SK-N-SH (cell line): ENCODE data around the gene ATP6V1B1. TPM values are rescaled to one million over a fixed set of nuclear protein-coding genes. Genes with fewer than 3 reads are reported as not detected.

ENCODE experiments used
- CTCF ChIA-PET: fragments of 300-600, 350-600 bp; formaldehyde crosslinking; extraction: SDS; loops from one replicate; lab custom pipeline; 2021; lab: Yijun Ruan, JAX
- POLR2A ChIA-PET: fragments of 350-600 bp; sonication (Branson Sonifier 250); formaldehyde crosslinking; extraction: SDS; loops from one replicate; lab custom pipeline; 2020; ENCODE audit warnings: antibody characterized with exemption, inconsistent platforms; lab: Yijun Ruan, JAX
- DNase-seq: peaks from one replicate; pipeline ENCODE4 v3.0.0; 2012
- H2AFZ ChIP-seq: fragments of 200-600 bp; sonication (generic); 2 replicates; pipeline ENCODE4 v1.8.1; 2016; ENCODE audit warnings: antibody characterized with exemption, mild to moderate bottlenecking, low read depth
- H3F3A ChIP-seq: fragments of 200-600 bp; sonication (generic); replicated peaks from 2 replicates; pipeline ENCODE3; 2016; ENCODE audit warnings: antibody characterized with exemption, mild to moderate bottlenecking; ENCODE audit not compliant: insufficient read depth
- H3K27ac ChIP-seq, 2 experiments: fragments of 200-500 bp in 1 of 2; fragments of 200-600 bp in 1 of 2; sonication (Bioruptor generic) in 1 of 2; sonication (generic), shearing (Covaris generic) in 1 of 2; 2 replicates each; pipeline versions ENCODE4 v1.5.1 to v1.6.1; 2014 to 2016; ENCODE audit warnings: low read depth in 2 of 2, inconsistent platforms in 1 of 2, low read length in 1 of 2, mild to moderate bottlenecking in 1 of 2, mixed read lengths in 1 of 2
- H3K27me3 ChIP-seq: fragments of 200-600 bp; sonication (generic), shearing (Covaris generic); 2 replicates; pipeline ENCODE4 v1.6.1; 2016; ENCODE audit warnings: mixed run types; ENCODE audit not compliant: insufficient read depth
- H3K36me3 ChIP-seq, 2 experiments: fragments of 200-500 bp in 1 of 2; fragments of 200-600 bp in 1 of 2; sonication (Bioruptor generic) in 1 of 2; sonication (generic) in 1 of 2; replicated peaks in 1 of 2; 2 replicates each; pipeline versions ENCODE3 to v1.5.1; 2014 to 2016; ENCODE audit warnings: low read length in 1 of 2, mild to moderate bottlenecking in 1 of 2; ENCODE audit not compliant: insufficient read depth in 2 of 2, control insufficient read depth in 1 of 2
- H3K4me1 ChIP-seq, 2 experiments: fragments of 200-500 bp in 1 of 2; fragments of 200-600 bp in 1 of 2; sonication (Bioruptor generic) in 1 of 2; sonication (generic), shearing (Covaris generic) in 1 of 2; 2 replicates each; pipeline versions ENCODE4 v1.5.1 to v1.6.1; 2014 to 2016; ENCODE audit warnings: low read depth in 1 of 2, low read length in 1 of 2, mixed run types in 1 of 2; ENCODE audit not compliant: insufficient read depth in 2 of 2, control insufficient read depth in 1 of 2
- H3K4me2 ChIP-seq: fragments of 200-600 bp; sonication (generic), shearing (Covaris generic); 2 replicates; pipeline ENCODE4 v1.6.1; 2017; ENCODE audit warnings: mixed run types
- H3K4me3 ChIP-seq, 2 experiments: fragments of 200-500 bp in 1 of 2; fragments of 200-600 bp in 1 of 2; sonication (Bioruptor generic) in 1 of 2; sonication (generic), shearing (Covaris generic) in 1 of 2; 2 replicates each; pipeline versions ENCODE4 v1.5.1 to v1.8.1; 2014 to 2016; ENCODE audit warnings: low read depth in 2 of 2, inconsistent platforms in 1 of 2, low read length in 1 of 2, mild to moderate bottlenecking in 1 of 2, mixed read lengths in 1 of 2, moderate library complexity in 1 of 2
- H3K79me2 ChIP-seq: fragments of 200-600 bp; sonication (generic); 2 replicates; pipeline ENCODE4 v1.8.1; 2017; ENCODE audit warnings: mild to moderate bottlenecking; ENCODE audit not compliant: insufficient read depth
- H3K9ac ChIP-seq: fragments of 200-600 bp; sonication (generic); 2 replicates; pipeline ENCODE4 v1.6.1; 2017; ENCODE audit warnings: mixed run types
- H3K9me2 ChIP-seq: fragments of 200-600 bp; sonication (generic); 2 replicates; pipeline ENCODE4 v1.6.1; 2017; ENCODE audit warnings: mixed run types
- H3K9me3 ChIP-seq: fragments of 200-600 bp; sonication (generic); 2 replicates; pipeline ENCODE4 v1.6.1; 2017; ENCODE audit warnings: mixed run types, mild to moderate bottlenecking, moderate library complexity
- H4K20me1 ChIP-seq: fragments of 200-600 bp; sonication (generic); 2 replicates; pipeline ENCODE4 v1.6.1; 2017; ENCODE audit warnings: mild to moderate bottlenecking, mixed run types; ENCODE audit not compliant: insufficient read depth
- CHD2 ChIP-seq: fragments of 150-350 bp; IDR thresholded peaks from 2 replicates; pipeline ENCODE4 v1.6.1; 2018; ENCODE audit warnings: low read length; ENCODE audit not compliant: partially characterized antibody
- ELF1 ChIP-seq: IDR thresholded peaks from 2 replicates; pipeline ENCODE4 v1.4.0; 2012
- FOXM1 ChIP-seq: IDR thresholded peaks from 2 replicates; pipeline ENCODE4 v1.4.0; 2012; ENCODE audit warnings: low read depth, mild to moderate bottlenecking
- GATA2 ChIP-seq: sonication (generic); formaldehyde crosslinking; IDR thresholded peaks from 2 replicates; pipeline ENCODE4 v1.5.0; 2020; ENCODE audit warnings: mild to moderate bottlenecking, missing genetic modification reagents
- MAX ChIP-seq: IDR thresholded peaks from 2 replicates; pipeline ENCODE4 v1.4.0; 2012; ENCODE audit warnings: low read depth
- MEF2A ChIP-seq: IDR thresholded peaks from 2 replicates; pipeline ENCODE4 v1.4.0; 2012; ENCODE audit warnings: low read depth, borderline replicate concordance
- NFIC ChIP-seq: IDR thresholded peaks from 2 replicates; pipeline ENCODE4 v1.4.0; 2012; ENCODE audit warnings: borderline replicate concordance
- REST ChIP-seq: IDR thresholded peaks from 2 replicates; pipeline ENCODE4 v1.6.1; 2012; ENCODE audit warnings: mild to moderate bottlenecking, low read depth, low read length, moderate library complexity
- RFX5 ChIP-seq: IDR thresholded peaks from 2 replicates; pipeline ENCODE4 v1.6.1; 2012; ENCODE audit warnings: mild to moderate bottlenecking, improper control_type of control experiment, low read length
- RXRA ChIP-seq: IDR thresholded peaks from 2 replicates; pipeline ENCODE4 v1.4.0; 2012; ENCODE audit warnings: low read depth, mild to moderate bottlenecking, borderline replicate concordance
- SMC3 ChIP-seq: IDR thresholded peaks from 2 replicates; pipeline ENCODE4 v1.6.1; 2012; ENCODE audit warnings: low read depth, low read length, improper control_type of control experiment
- TAF1 ChIP-seq: IDR thresholded peaks from 2 replicates; pipeline ENCODE4 v1.6.1; 2012; ENCODE audit warnings: low read depth, mild to moderate bottlenecking, low read length, moderate library complexity, borderline replicate concordance
- TEAD4 ChIP-seq: IDR thresholded peaks from 2 replicates; pipeline ENCODE4 v1.4.0; 2012; ENCODE audit warnings: mild to moderate bottlenecking, borderline replicate concordance; ENCODE audit not compliant: insufficient read depth
- USF1 ChIP-seq: IDR thresholded peaks from 2 replicates; pipeline ENCODE4 v1.4.0; 2012; ENCODE audit warnings: low read depth, borderline replicate concordance
- YY1 ChIP-seq: IDR thresholded peaks from 2 replicates; pipeline ENCODE4 v1.4.0; 2012; ENCODE audit warnings: low read depth, mild to moderate bottlenecking
- WGBS: methylation state at CpG from one replicate; pipeline ENCODE4 v1.1.6; 2017; ENCODE audit warnings: low lambda C conversion rate; 5-methylcytosine and 5-hydroxymethylcytosine counted together
- polyA plus RNA-seq, 3 experiments: library from polyadenylated mRNA; depleted of rRNA; stranded (reverse); fragments of >200 nt; gene quantifications; 2 replicates each; pipeline ENCODE4 v1.2.3, GENCODE V29; 2012
- TF ChIP-seq, protein P1 (sequence below): fragments of 150-350 bp; IDR thresholded peaks from 2 replicates; pipeline ENCODE4 v1.6.1; 2017; ENCODE audit warnings: antibody characterized with exemption, low read length, low read depth, borderline replicate concordance
- TF ChIP-seq, protein P2 (sequence below): fragments of 200-600 bp; sonication (generic); IDR thresholded peaks from 2 replicates; pipeline ENCODE4 v1.6.1; 2017; ENCODE audit warnings: antibody characterized with exemption, mild to moderate bottlenecking, moderate library complexity
- TF ChIP-seq, protein P3 (sequence below): IDR thresholded peaks from 2 replicates; pipeline ENCODE4; 2012

The ATP6V1B1 gene
- polyA plus RNA-seq, 1 of the 3 experiments (the other 2 are of a cell fraction), result 4.9 TPM

GRCh38 chr2:70987386-70987785 is 51.7 kb downstream of the ATP6V1B1 start:
- CTCF ChIA-PET, result interaction anchor here (0.6 to 1.3 kb wide), 2 partner anchors 82 to 116 kb away, joined by 3 to 4 read pairs; no protein-coding TSS in a partner anchor
- H3K4me1 ChIP-seq, result no peaks in the 10 kb centered on the region
- no peak for TF ChIP-seq MEF2A
- no peak for TF ChIP-seq USF1
- TF ChIP-seq YY1, result no peak
- TF ChIP-seq, protein P1, sequence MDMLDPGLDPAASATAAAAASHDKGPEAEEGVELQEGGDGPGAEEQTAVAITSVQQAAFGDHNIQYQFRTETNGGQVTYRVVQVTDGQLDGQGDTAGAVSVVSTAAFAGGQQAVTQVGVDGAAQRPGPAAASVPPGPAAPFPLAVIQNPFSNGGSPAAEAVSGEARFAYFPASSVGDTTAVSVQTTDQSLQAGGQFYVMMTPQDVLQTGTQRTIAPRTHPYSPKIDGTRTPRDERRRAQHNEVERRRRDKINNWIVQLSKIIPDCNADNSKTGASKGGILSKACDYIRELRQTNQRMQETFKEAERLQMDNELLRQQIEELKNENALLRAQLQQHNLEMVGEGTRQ, result no peak
- TF ChIP-seq SMC3, result no peak
- no peak for TF ChIP-seq TEAD4
- TF ChIP-seq FOXM1, result no peak
- no peak for TF ChIP-seq TAF1
- TF ChIP-seq, protein P2, sequence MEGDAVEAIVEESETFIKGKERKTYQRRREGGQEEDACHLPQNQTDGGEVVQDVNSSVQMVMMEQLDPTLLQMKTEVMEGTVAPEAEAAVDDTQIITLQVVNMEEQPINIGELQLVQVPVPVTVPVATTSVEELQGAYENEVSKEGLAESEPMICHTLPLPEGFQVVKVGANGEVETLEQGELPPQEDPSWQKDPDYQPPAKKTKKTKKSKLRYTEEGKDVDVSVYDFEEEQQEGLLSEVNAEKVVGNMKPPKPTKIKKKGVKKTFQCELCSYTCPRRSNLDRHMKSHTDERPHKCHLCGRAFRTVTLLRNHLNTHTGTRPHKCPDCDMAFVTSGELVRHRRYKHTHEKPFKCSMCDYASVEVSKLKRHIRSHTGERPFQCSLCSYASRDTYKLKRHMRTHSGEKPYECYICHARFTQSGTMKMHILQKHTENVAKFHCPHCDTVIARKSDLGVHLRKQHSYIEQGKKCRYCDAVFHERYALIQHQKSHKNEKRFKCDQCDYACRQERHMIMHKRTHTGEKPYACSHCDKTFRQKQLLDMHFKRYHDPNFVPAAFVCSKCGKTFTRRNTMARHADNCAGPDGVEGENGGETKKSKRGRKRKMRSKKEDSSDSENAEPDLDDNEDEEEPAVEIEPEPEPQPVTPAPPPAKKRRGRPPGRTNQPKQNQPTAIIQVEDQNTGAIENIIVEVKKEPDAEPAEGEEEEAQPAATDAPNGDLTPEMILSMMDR, result no peak
- TF ChIP-seq MAX, result no peak
- TF ChIP-seq RFX5, result no peak
- TF ChIP-seq CHD2, result no peak
- TF ChIP-seq ELF1, result no peak
- no peak for TF ChIP-seq GATA2 (CRISPR knock-in tag)
- TF ChIP-seq NFIC, result no peak
- TF ChIP-seq, protein P3, sequence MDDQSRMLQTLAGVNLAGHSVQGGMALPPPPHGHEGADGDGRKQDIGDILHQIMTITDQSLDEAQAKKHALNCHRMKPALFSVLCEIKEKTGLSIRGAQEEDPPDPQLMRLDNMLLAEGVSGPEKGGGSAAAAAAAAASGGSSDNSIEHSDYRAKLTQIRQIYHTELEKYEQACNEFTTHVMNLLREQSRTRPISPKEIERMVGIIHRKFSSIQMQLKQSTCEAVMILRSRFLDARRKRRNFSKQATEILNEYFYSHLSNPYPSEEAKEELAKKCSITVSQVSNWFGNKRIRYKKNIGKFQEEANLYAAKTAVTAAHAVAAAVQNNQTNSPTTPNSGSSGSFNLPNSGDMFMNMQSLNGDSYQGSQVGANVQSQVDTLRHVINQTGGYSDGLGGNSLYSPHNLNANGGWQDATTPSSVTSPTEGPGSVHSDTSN, result no peak
- TF ChIP-seq REST, result no peak
- no peak for TF ChIP-seq RXRA
- 86% methylated on average over 1 of the region's 1 CpG for whole genome bisulfite sequencing
- peaks cover 5 to 63% of the 10 kb centered on the region in 2 experiments for H3K36me3 ChIP-seq
- no peak overlapping the region for H3K27ac ChIP-seq
- no peak for DNase-seq
- no peak overlapping the region for H3K4me3 ChIP-seq
- H2AFZ ChIP-seq, result no peak overlapping the region
- POLR2A ChIA-PET, result no interaction called here
- H4K20me1 ChIP-seq, result 0 out of 2 replicates have a peak, but pooled peaks cover 2% of the 10 kb centered on the region
- no peaks in the 10 kb centered on the region for H3K27me3 ChIP-seq
- no peak overlapping the region for H3K4me2 ChIP-seq
- H3K9me2 ChIP-seq, result no peaks in the 10 kb centered on the region
- H3K9me3 ChIP-seq, result no peaks in the 10 kb centered on the region
- no peak overlapping the region for H3K9ac ChIP-seq
- peaks cover 11% of the 10 kb centered on the region; the same call in 1 of the 2 replicates for H3K79me2 ChIP-seq
- no peaks in the 10 kb centered on the region for H3F3A ChIP-seq
